Hematopoietic multipotent progenitor cell treated with erythropoietin and hydrocortisone succinate and interleukin-3 and kit ligand, for 8 days (in vitro differentiated cells): ENCODE results near the gene CLDN1.
"Not testable (repeated sequence)": the region's sequence is repeated elsewhere in the genome, so short reads cannot be mapped to it uniquely, and the experiment has no call there.

Source experiments
- DNase-seq: peaks from one replicate; pipeline ENCODE4 v3.0.0-alpha.2; 2015

Gene CLDN1

DNA sequence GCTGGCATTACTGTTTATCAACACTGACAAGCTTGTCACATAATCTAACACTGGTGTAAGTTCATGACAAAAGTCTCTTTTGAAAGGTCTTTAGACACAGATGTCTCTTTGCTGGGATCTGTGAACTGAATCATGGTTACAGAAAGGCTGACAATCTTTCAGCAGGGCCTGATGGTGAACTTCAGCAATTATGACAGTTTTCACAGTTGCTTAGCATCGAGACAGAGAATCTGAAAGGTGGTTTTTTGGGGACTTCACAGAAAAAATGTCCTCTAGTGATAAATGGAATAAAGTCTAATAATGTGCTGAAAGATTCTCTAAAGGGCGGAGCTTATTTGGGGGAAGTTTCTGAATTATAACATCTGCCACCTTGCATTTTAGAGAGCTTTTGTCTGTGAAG is 32.3 kb downstream of the CLDN1 start:
- DNase-seq: no peak

DNA sequence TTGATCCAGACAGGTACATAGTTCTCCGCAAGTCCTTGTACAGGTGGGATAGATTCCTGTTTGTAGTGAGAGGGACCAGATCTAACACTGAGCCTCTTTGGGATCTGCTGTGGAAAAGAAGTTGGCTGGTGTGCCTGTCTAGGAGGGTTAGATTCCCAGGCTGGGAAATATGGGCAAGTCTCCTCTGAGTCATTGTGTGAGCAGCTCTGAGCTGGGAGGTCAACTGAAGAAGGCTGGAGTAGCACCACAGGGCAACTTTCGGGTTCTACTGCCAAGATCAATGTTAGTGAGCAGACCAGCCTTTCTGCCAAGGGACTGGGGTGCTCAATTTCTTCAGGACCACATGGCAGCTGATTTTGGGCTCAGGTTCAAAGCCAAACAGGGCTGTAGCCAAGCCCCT is 33.4 kb downstream of the CLDN1 start:
- DNase-seq: no peak

DNA sequence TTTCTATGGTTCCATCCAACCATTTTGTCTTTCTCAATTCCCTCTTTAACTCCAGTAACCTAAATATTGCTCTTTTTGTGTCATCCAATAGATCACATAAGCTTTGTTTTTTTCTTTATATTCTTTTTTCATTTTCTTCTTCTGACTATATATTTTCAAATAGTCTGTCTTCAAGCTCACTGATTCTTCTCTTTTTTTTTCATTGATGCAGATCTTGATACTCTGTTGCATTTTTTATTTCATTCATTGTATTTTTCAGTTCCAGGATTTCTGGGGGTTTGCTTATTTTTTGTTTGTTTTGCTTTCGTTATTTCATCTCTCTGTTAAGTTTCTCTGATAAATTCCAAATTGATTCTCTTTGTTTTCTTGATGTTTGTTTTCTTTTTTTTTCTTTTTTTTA is 36.2 kb downstream of the CLDN1 start:
- DNase-seq: no peak

DNA sequence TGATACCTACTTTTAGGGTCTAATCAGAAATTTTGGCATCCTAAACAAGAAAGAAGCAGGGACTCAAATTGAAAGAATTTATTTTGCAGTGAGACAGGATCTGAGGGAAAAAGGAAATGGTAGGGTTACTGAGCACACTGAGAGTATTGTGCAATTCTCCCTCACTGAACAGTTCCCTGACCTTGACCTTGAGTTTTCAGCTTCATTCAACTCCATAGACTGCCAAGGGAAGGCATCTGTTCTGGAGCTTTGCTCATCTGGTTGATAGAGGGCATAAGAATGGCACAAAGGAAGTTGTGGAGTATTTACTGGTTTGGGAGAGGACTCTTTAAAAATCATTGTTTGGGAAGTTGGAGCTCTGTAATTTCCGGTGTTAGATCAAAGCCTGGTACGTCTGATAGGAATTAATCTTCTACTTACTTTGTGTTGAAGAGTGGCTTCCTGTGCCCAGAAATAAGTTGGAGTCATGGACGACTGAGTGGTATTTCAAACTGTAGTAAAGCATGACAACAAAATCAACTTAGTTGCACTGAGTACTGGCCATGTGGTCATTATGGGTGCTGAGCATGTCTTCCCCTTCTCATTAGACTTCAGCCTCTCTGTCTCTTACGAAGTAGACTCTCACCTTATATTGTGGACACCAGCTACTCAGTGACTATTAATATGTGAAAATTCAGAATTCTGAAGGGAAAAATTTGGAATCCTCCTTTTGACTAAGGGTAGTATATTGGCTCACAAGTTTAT is 40.8 kb downstream of the CLDN1 start:
- no peak for DNase-seq

DNA sequence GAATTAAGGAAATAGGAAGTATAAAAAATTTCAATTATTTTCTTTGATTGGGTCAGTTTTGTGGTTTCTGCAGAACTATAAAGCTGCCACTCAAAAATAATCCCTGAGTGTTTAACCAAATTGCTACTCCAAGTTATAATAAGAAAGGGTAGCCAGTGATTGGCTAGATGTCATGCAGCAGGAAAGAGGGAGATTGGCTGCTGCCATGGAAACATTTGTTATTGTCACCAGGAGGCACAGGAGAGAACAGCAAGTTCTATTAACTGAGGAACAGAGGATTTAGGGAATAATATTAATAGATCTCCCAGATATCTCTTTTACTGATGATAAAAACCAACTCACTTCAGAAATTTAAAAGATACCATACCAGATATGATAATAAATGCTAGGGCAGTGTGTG is 42.6 kb downstream of the CLDN1 start:
- DNase-seq: no peak

DNA sequence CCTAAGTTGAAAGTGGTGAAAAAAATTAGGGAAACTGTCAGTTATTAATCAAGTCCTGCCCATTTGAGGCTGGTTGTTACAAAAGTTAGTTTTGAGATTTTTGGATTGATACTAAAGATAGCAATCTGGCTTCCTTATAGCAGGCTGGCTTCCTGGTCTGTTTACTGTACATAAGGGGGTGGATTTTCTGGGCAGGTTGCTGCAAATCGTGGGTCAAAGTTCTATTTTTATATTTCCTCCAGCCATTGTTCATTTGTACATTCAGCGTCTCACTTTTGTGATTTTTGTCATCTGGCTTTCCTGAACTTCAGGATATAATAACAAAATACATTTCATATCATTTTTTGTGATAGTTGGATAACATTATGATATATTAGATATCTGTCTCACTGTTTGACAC is 49.5 kb downstream of the CLDN1 start:
- DNase-seq: no peak

DNA sequence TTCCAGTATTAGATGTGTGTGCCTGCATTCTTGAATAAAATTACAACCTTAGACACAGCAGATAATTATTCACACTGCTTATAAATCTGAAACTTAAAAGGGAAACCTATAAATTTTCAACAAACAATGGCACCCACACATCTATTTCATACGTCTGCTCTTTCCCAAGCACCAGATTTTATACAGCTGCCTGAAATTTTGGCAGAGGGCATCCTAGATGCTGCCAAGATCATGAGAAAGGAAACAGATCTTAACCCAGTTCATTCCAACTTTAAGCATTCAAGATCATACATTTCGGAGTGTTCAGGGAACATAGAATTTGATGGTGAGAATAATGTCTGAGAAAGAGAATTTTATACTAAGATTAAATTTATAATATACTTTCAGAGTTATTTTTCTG is 53.1 kb downstream of the CLDN1 start:
- no peak for DNase-seq

DNA sequence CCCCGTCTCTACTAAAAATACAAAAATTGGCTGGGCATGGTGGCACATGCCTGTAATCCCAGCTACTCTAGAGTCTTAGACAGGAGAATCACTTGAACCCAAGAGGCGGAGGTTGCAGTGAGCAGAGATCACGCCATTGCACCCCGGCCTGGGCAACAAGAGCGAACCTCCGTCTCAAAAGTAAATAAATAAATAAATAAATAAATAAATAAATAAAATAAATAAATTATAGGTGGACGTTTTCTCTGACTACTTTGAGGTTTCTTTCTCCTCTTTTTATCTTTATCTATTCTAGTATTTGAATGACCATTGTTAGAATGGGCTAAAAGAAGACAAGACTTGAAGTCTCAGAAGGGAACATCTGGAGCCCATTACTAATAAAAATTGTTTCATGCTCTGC is 54.8 kb downstream of the CLDN1 start:
- DNase-seq: not testable (repeated sequence)

DNA sequence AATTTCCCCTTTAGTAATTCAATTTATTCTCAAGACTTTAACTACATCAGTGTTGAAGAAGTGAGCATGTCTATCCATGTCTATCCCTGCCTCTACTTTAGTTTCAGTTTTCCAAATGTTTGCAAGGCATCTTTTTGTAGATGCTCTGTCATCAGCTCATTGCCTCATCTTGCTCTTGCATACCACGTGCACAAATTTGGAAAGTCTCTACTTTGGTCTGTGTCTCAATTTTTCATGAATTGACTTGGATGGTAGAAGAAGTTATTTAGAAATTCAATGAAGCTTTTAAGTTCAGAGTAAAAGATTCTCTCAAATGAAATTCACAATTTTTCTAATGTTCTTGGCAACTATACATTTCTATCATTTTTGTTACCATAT is 55.3 kb downstream of the CLDN1 start:
- DNase-seq: no peak

DNA sequence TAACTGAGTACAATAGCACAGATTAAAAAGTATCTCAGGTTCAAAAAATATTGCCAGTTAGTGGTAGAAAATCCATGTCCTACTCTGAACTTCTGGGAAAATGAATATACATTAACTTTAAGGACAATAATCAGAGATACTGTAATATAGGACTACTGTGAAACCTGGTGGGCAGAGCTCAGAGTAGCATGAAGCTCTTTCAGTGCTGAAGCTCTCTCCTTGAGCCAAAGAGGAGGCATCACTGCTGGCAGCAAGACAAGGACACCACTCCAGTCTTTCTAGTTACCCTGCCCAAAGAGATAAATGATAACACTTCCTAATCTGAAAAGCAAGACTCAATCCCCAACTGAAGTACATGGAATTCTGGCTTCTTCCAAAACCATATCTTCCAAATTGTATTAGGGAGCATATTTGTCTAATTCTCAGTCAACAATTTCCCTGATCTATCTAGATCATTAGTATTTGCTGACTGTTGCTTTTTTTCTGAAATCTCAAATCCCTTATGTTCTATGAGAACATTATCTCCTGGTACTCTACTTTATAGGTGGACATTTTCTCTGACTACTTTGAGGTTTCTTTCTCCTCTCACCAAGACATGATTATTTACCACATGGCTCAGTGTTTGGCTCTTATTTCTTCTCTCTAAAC is 55.9 kb downstream of the CLDN1 start:
- no peak for DNase-seq

DNA sequence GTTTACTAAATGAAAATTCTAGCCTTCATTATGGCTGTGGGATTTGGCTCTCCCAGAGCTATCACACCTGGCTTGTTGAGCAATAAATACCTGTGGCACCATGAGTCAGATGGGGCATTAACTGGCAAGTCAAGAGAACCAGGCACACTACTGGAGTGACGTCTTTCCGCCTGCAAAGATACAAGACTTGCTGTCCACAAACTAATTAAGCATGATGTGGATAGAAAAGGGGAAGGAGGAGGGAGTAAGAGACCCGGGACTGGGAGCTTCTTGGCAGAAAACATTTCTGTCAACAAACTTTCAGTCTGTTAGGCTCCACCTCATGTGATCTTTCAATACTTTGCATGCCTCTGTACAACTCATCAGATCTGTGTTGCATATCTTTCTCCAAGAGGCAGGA is 56.5 kb downstream of the CLDN1 start:
- DNase-seq: no peak

DNA sequence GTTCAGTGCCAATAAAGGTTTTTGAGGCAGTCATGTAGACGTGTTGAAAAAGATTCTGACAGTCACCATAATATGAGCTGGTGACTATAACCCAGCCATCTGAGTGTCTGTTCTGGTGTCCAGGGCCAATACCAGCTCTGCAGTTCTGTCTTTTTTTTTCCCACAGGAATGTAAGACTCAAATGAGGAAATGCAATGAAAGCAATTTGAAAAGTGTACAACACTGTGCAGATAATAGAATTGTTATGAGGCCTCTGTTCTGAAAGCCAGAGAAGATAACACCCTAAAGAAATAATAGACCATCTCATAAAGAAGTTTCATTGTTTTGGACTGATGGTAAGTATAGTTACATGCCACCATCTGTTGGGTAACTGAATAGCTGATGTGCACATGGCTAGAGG is 57.1 kb downstream of the CLDN1 start:
- no peak for DNase-seq

DNA sequence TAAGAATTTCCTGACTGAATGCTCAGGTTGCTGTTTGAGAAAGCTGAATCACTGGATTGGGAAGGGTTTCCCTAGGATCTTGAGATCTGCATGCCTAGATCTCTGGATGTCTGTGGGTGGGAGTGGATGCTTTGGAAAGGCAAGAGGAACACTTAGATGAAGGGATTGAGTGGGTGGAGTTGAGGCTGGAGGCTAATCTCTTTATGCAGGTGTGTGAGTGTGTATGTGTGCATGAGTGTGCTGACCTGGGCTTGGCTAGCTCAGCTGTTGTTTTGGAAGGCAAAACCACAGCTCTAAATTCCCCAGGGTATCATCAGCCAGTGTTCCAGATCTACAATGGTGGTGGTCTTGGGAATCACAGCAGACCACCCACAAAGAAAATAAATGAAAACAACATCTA is 60.5 kb downstream of the CLDN1 start:
- no peak for DNase-seq

DNA sequence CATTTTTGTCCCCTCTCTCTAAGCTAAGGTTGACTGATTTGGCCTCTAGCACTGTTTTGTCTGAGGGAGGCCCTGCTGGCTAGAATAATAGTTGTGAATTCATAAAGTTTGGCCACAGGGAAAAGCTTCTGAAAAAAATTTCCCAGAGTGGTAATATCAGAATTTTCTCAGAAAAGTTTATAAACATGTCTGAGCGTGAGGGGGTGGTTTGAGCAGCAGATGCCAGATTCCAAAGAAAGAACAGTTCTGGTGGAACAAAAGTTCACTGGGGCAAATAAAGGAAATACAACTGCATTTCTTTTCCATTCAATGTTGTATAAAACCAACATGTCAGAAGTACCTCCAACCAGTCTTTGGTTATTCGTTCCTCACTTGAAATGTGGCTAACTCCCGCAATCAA is 61.2 kb downstream of the CLDN1 start:
- no peak for DNase-seq

DNA sequence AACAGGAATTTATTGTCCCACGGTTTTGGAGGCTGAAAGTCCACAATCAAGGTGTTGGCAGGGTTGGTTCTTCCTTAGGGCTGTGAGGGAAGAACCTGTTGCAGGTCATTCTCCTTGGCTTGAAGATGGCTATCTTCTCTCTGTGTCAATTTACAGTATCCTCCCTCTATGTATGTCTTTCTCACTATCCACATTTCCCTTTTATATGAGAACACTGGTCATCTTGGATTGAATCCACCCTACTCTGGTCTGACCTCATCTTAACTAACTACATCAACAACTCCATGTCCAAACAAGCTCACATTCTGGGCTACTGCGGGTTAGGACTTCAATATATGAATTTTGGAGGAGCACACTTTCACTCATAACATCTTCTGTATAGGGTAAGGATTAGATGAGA is 61.9 kb downstream of the CLDN1 start:
- no peak for DNase-seq

DNA sequence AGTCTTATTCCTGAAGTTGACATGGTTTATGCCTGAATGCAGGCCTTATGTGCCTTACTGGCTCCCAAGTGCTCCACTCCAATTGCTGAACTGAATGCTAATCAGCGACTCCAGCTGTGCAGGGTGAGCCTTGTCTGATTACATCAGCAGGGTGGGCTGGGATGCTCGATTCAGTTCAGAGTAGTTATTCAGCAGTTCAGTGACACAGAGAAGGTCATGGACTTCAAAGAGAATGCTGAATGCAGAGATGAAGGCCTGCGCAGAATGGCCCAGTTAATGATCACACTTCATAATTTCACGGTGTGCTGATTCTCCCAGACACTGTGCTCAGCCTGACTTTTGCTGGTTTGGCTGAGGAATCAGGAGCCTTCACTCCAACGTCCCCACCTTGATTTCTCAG is 63.6 kb downstream of the CLDN1 start:
- peak; percentile 32 for DNase-seq
